Measurements from ENCODE around the gene GIMAP6. TPM values are rescaled to one million over a fixed set of nuclear protein-coding genes. Genes with fewer than 3 reads are reported as not detected.
"Not testable (repeated sequence)": the region's sequence is repeated elsewhere in the genome, so short reads cannot be mapped to it uniquely, and the experiment has no call there.

GIMAP6 gene
- total RNA-seq, 4 donors from 2014 or later: 16.8 to 135 (median 48.3) TPM

GRCh38 chr7:150580638-150581394 lies 51.4 kb downstream of the GIMAP6 start:
- TF ChIP-seq CTCF (IDR thresholded peaks at IDR 0.05): no peak
- no peak for ATAC-seq (ENCODE audit: low FRiP score)

GRCh38 chr7:150579979-150580637 lies 52.1 kb downstream of the GIMAP6 start:
- not testable (repeated sequence) for DNase-seq (ENCODE audit: low spot score); ATAC-seq (ENCODE audit: low FRiP score)

More at GRCh38 chr7:150580638-150581394, 51.4 kb downstream of the GIMAP6 start:
- no peak for DNase-seq (ENCODE audit: low spot score)

Other genes starting within 250 kb of the GIMAP6 start
- 10 to 100 TPM in 3 of 4 donors, 1 to 10 TPM in 1; 3.0 to 42.9 (median 14.8) TPM for gene GIMAP8, start 181.8 kb downstream of the GIMAP6 start, total RNA-seq
- 100 to 1,000 TPM in 1 of 4 donors, 10 to 100 TPM in 2, 1 to 10 TPM in 1; 5.8 to 102 (median 27.2) TPM for gene GIMAP7, start 117.5 kb downstream of the GIMAP6 start, total RNA-seq
- gene GIMAP4, start 65.0 kb downstream of the GIMAP6 start, total RNA-seq: 100 to 1,000 TPM in 1 of 4 donors, 10 to 100 TPM in 3; 16.1 to 135 (median 47.8) TPM
- gene GIMAP2, start 53.3 kb upstream of the GIMAP6 start, total RNA-seq: 10 to 100 TPM; 10.1 to 44.0 (median 12.8) TPM
- 10 to 100 TPM in 2 of 4 donors, 1 to 10 TPM in 2; 2.1 to 32.2 (median 9.0) TPM for gene GIMAP1, start 84.2 kb upstream of the GIMAP6 start, total RNA-seq
- gene GIMAP5, start 105.0 kb upstream of the GIMAP6 start, total RNA-seq: 100 to 1,000 TPM in 1 of 4 donors, 10 to 100 TPM in 3; 17.0 to 146 (median 56.9) TPM
- 100 to 1,000 TPM in 1 of 4 donors, 10 to 100 TPM in 3; 35.9 to 122 (median 80.0) TPM for gene TMEM176B, start 168.0 kb upstream of the GIMAP6 start, total RNA-seq
- 100 to 1,000 TPM in 1 of 4 donors, 10 to 100 TPM in 3; 18.1 to 105 (median 48.6) TPM for gene TMEM176A, start 168.4 kb upstream of the GIMAP6 start, total RNA-seq
- not detected for gene AOC1, start 220.1 kb upstream of the GIMAP6 start, total RNA-seq

Data from omental fat pad (tissue), 4 donors.